GM19455 (cell line): Measurements from ENCODE around the gene LLCFC1.

ENCODE experiments used
- ATAC-seq: cut with Tn5 transposase; IDR thresholded peaks from one replicate; pipeline ENCODE4 v1.9.1; 2021; ENCODE audit not compliant: unreplicated experiment

LLCFC1 gene

DNA sequence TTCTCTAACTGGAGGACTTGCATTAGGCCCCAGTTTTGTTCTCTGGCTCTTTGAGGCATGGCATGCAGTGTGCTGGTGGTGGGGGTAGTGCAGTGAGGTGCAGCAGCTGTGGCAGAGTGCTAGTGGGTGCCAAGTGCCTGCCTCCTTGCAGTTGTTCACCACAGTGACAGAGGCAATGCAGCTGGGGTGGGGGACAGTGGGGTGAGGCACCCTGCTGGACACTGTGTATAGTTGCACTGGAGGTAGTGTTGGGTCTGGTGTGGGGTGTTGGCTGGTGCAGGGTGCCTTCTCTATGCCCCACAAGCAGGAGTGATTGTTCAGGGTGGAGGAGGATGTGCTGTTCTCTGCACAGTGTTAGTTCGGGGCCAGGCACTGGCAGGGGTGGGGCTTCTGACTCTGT, 44.5 kb downstream of the LLCFC1 start:
- no peak for ATAC-seq

DNA sequence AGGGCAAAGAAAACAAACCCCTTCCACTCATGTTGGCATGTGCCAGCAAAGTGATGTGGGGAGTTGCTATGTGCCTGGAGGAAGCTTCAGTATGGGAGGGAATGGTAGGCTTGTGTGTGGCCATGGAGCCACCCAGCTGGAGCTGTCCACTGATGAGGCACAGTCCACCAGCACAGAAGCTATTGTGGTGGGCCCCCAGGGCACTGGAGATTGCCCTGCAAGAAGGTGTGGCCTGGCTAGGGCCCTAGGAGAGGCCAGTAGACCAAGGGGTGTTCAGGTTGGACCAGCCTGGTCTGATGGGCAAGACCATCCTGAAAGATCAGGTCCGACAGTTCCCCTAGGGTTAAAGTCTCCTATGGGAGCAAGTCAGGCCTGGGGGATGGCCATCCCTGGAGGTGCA, 45.0 kb downstream of the LLCFC1 start:
- ATAC-seq: no peak
